ENCODE results near the gene ADAM11.

ADAM11 gene

DNA sequence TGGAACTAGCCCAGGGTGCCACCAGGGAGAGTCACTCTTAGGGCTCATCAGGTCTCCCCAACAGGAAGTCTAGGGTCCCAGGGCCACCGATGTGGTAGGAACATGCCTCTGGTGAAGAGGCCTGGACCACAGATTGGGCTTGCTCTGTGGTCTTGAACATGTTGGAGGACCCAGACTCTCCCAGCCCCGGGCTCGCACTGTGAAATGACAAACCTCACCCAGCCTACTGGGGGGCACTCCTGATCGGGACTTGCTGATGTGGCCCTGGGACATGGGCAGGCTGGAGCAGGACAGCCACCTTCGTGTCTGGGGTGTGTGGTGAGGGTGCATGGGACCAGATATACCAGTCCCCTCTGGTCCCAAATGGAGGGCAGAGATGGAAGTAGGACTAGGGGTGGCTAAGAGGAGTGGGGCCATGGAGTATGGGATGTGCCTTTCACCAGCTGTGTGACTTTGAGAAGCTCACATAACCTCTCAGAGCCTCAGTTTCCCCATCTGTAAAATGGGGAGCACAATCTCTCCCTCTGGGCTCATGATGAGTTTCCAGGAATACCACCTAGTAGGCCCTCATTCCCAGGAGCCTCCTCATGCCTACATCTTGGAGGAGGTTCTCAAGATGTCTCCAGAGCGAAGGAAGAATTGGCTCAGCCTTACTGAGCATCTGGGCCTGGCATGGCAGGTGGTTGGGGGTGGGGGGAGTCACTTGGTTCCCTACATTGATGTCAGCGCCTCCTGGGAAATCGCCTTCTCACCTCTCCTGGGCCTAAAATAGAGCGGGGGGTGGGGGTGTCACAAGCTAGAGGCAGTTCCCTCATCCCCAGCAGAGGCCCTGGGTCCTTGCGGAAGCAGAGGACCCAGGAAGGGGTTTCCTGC, 1.5 kb upstream of the ADAM11 start:
- no peak for DNase-seq (ENCODE audit: low read depth in 1 of 2, low spot score in 1 of 2)

GRCh38 chr17:44757918-44758413, 822 bp upstream of the ADAM11 start:
- no peak for DNase-seq (ENCODE audit: low read depth in 1 of 2, low spot score in 1 of 2)

DNA sequence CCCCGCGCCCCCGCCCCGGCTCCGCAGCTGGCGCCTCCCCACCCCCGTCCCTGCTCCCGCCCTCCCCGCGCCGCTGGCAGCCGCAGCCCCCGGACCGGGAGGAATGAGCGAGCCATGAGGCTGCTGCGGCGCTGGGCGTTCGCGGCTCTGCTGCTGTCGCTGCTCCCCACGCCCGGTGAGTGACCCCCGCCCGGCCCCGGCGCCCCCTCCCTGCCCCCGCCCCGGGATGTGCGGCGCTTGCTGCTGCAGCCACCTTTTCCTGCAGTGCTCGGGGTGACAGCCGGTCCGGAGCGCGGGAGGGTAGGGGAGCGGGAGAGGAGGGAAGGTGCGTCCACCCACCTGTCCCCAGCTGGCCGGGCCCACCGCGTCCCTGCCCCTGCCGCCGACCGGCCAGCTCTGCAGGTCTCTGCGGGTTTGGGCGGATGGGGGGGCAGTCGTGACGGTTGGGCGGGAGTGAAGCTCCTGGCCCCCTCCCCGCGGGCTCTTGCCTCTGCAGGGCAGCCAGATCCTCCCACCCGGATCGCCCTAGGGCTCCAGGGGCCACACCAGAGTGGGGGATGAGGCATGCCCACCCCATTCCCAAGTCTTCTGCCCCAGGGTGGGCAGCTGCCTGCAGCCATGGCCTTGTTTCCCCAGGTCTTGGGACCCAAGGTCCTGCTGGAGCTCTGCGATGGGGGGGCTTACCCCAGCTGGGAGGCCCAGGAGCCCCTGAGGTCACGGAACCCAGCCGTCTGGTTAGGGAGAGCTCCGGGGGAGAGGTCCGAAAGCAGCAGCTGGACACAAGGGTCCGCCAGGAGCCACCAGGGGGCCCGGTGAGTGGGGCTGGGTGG, 513 bp downstream of the ADAM11 start:
- no peak for DNase-seq (ENCODE audit: low read depth in 1 of 2, low spot score in 1 of 2)

- no peak for DNase-seq (ENCODE audit: low read depth in 1 of 2, low spot score in 1 of 2)
These were observed 1.1 kb downstream of the ADAM11 start for GRCh38 chr17:44759916-44760243.

GRCh38 chr17:44760474-44761308, 1.9 kb downstream of the ADAM11 start:
- no peak for DNase-seq (ENCODE audit: low read depth in 1 of 2, low spot score in 1 of 2)

GRCh38 chr17:44761932-44762810, 3.4 kb downstream of the ADAM11 start:
- DNase-seq (ENCODE audit: low read depth in 1 of 2, low spot score in 1 of 2), result no peak

GRCh38 chr17:44763170-44763569, 4.4 kb downstream of the ADAM11 start:
- no peak for DNase-seq (ENCODE audit: low read depth in 1 of 2, low spot score in 1 of 2)

GRCh38 chr17:44765965-44766364, 7.2 kb downstream of the ADAM11 start:
- no peak for DNase-seq (ENCODE audit: low read depth in 1 of 2, low spot score in 1 of 2)

DNA sequence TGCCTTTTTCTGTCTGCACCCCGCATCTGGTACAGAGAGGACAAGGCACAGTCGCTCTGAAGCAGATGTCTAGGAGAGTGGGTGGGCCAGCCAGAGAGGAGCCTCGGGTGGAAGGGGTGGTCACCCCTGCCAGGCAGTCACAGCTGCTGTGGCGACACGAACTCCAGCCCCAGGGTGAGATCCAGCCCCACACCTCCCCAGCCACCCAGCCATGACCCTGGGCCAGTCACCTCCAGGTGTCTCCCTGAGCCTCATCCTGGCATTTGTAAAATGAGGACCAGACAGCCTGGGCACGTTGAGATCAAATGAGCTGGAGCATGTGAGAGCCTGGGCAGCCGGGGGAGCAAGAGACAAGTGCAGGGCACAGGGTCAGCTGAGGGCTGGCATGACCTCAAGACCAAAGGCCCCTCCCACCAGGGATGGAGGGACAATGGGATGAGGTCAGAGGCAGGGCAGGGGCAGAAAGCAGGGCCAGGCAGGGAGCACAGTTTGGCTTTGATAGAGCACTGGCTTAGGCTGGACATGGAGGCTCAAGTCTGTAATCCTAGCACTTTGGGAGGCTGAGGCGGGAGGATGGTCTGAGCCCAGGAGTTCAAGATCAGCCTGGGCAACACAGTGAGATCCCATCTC, 7.7 kb downstream of the ADAM11 start:
- no peak for DNase-seq (ENCODE audit: low read depth in 1 of 2, low spot score in 1 of 2)

DNA sequence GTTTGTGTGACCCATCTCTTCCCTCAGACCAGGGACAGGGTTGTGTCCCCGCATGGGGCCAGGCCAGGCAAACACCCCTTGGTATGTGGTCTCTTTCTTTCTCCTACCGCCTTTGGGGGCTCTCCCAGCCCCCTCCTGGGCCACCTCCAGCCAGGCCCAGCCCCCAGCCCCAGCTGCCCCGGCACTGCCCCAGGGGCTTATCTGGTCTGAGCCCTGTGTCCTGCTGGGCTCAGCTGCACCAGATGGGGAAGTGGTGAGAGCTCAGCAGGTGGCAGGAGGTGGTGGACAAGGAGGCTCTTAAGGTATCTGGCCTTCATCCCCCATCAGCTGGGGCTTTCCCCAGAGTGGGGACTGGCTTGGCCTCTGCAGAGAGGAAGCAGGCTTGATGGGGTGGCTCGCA, 8.7 kb downstream of the ADAM11 start:
- no peak for DNase-seq (ENCODE audit: low read depth in 1 of 2, low spot score in 1 of 2)

DNA sequence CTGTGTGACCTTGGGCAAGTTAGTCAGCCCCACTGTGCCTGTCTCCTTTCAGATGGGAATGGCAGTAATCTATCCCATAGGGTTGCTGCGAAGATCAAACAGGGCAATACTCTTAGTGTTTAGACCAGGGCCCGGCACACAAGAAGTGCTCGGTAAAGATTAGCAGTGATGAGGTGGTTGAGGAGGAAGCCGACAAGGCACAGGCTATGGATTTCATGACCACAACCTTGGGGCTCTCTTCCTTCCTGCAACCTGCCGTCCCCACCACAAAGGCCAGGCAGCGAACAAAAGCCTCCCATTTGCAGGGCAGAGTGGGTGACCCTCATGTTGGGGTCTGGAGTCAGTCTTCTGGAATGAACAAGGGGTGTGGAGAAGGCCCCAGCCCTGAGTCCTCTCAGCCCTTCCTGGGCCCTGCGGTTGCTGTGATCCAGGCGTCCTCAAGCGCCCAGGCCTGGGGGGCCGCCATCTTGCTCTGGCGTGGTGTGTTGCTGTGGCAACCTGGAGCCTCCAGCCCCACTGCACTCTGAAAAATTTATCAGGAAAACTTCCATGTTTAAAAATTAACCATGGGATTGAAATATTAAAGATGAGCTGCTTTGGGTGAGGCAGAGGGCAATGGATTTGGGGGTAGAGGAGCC, 9.8 kb downstream of the ADAM11 start:
- DNase-seq (ENCODE audit: low read depth in 1 of 2, low spot score in 1 of 2), result no peak

- DNase-seq (ENCODE audit: low read depth in 1 of 2, low spot score in 1 of 2), result no peak
These were observed 10.4 kb downstream of the ADAM11 start for GRCh38 chr17:44769230-44769629.

GRCh38 chr17:44769647-44770084, 10.9 kb downstream of the ADAM11 start:
- DNase-seq (ENCODE audit: low read depth in 1 of 2, low spot score in 1 of 2), result no peak

- DNase-seq (ENCODE audit: low read depth in 1 of 2, low spot score in 1 of 2), result no peak
These were observed 11.6 kb downstream of the ADAM11 start for GRCh38 chr17:44770166-44770925.

- no peak for DNase-seq (ENCODE audit: low read depth in 1 of 2, low spot score in 1 of 2)
These were observed 13.7 kb downstream of the ADAM11 start for GRCh38 chr17:44772308-44773045.

DNA sequence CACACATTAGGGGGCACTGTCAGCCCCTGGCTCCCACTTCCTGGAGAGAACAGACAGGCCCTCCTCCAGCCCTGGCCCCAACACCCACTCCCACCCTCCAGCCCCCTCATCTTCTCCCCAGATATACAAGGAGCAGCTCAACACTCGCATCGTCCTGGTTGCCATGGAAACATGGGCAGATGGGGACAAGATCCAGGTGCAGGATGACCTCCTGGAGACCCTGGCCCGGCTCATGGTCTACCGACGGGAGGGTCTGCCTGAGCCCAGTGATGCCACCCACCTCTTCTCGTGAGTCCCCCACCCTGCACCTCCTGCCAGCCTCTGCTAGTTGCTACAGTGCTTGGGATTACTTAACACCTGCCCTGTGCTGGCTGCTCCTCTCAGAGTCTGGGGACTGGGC, 14.4 kb downstream of the ADAM11 start:
- no peak for DNase-seq (ENCODE audit: low read depth in 1 of 2, low spot score in 1 of 2)

GRCh38 chr17:44774271-44775135, 15.7 kb downstream of the ADAM11 start:
- DNase-seq (ENCODE audit: low read depth in 1 of 2, low spot score in 1 of 2), result peak; percentile 80 to 82
